Central memory CD8-positive, alpha-beta T cell (primary cell): Measurements from ENCODE around the gene ICOSLG.

Experiments
- ATAC-seq: fragments of 150-1000 bp; cut with Tn5 transposase; replicated peaks from 2 replicates; pipeline ENCODE4 v1.10.0; 2022; ENCODE audit warnings: mild to moderate bottlenecking, moderate FRiP score, moderate number of reproducible peaks; ENCODE audit not compliant: poor library complexity, severe bottlenecking; ENCODE audit errors: extremely low read depth
- DNase-seq, 2 donors: peaks; one replicate each; pipeline ENCODE4 v3.0.0; 2021; ENCODE audit warnings: low spot score in 2 of 2
- H3K27ac Mint-ChIP-seq: one replicate; pipeline ENCODE4 v1.8.0; 2022; ENCODE audit warnings: low read depth, mild to moderate bottlenecking, moderate library complexity, mixed read lengths
- H3K27me3 Mint-ChIP-seq: one replicate; pipeline ENCODE4 v1.8.0; 2022; ENCODE audit warnings: mixed read lengths
- H3K36me3 Mint-ChIP-seq: one replicate; pipeline ENCODE4 v1.8.0; 2022; ENCODE audit warnings: mild to moderate bottlenecking, moderate library complexity, mixed read lengths; ENCODE audit not compliant: insufficient read depth
- H3K4me1 Mint-ChIP-seq: one replicate; pipeline ENCODE4 v1.8.0; 2022; ENCODE audit warnings: mixed read lengths
- H3K4me3 Mint-ChIP-seq: one replicate; pipeline ENCODE4 v1.8.0; 2022; ENCODE audit warnings: mild to moderate bottlenecking, moderate library complexity, mixed read lengths
- H3K9me3 Mint-ChIP-seq: one replicate; pipeline ENCODE4 v1.8.0; 2022; ENCODE audit warnings: mixed read lengths

Gene ICOSLG

GRCh38 chr21:44279354-44280260 lies 38.9 kb upstream of the ICOSLG start:
- Mint-ChIP-seq H3K4me1 (no peaks in the 10 kb centered on the region), H3K27ac (no peak overlapping the region), H3K36me3 (no peaks in the 10 kb centered on the region), H3K4me3 (no peak overlapping the region), H3K9me3 (no peaks in the 10 kb centered on the region), H3K27me3 (no peaks in the 10 kb centered on the region)
- no peak for ATAC-seq
- no peak for DNase-seq

- H3K4me1 Mint-ChIP-seq: no peaks in the 10 kb centered on the region
- no peaks in the 10 kb centered on the region for H3K36me3 Mint-ChIP-seq
- H3K4me3 Mint-ChIP-seq: no peak overlapping the region
- DNase-seq (no peak), ATAC-seq (no peak)
- no peaks in the 10 kb centered on the region for H3K9me3 Mint-ChIP-seq
- no peaks in the 10 kb centered on the region for H3K27me3 Mint-ChIP-seq
- H3K27ac Mint-ChIP-seq: no peak overlapping the region
These were observed 34.3 kb upstream of the ICOSLG start for GRCh38 chr21:44275041-44275440.

GRCh38 chr21:44273046-44273445 lies 32.3 kb upstream of the ICOSLG start:
- H3K9me3 Mint-ChIP-seq: no peaks in the 10 kb centered on the region
- no peak for ATAC-seq

GRCh38 chr21:44272284-44272858 lies 31.6 kb upstream of the ICOSLG start:
- Mint-ChIP-seq H3K27me3 (no peaks in the 10 kb centered on the region), H3K36me3 (no peaks in the 10 kb centered on the region), H3K27ac (no peak overlapping the region), H3K9me3 (no peaks in the 10 kb centered on the region), H3K4me3 (no peak overlapping the region), H3K4me1 (no peaks in the 10 kb centered on the region)
- ATAC-seq (no peak), DNase-seq (no peak)

More at GRCh38 chr21:44273046-44273445, 32.3 kb upstream of the ICOSLG start:
- no peak for DNase-seq
- no peak overlapping the region for H3K27ac Mint-ChIP-seq
- no peaks in the 10 kb centered on the region for H3K36me3 Mint-ChIP-seq
- no peaks in the 10 kb centered on the region for H3K27me3 Mint-ChIP-seq
- H3K4me3 Mint-ChIP-seq: no peak overlapping the region
- no peaks in the 10 kb centered on the region for H3K4me1 Mint-ChIP-seq

- no peak overlapping the region for H3K27ac Mint-ChIP-seq
- ATAC-seq (no peak), DNase-seq (no peak)
- no peaks in the 10 kb centered on the region for H3K4me1 Mint-ChIP-seq
- H3K9me3 Mint-ChIP-seq: no peaks in the 10 kb centered on the region
- H3K36me3 Mint-ChIP-seq: no peaks in the 10 kb centered on the region
- H3K4me3 Mint-ChIP-seq: no peak overlapping the region
- H3K27me3 Mint-ChIP-seq: no peaks in the 10 kb centered on the region
These were observed 31.0 kb upstream of the ICOSLG start for GRCh38 chr21:44271558-44272283.

GRCh38 chr21:44269090-44269489 lies 28.3 kb upstream of the ICOSLG start:
- H3K9me3 Mint-ChIP-seq: no peaks in the 10 kb centered on the region

GRCh38 chr21:44267655-44268142 lies 27.0 kb upstream of the ICOSLG start:
- Mint-ChIP-seq H3K27ac (no peak overlapping the region), H3K9me3 (no peaks in the 10 kb centered on the region), H3K27me3 (no peaks in the 10 kb centered on the region), H3K4me1 (no peaks in the 10 kb centered on the region), H3K4me3 (no peak overlapping the region), H3K36me3 (no peaks in the 10 kb centered on the region)
- DNase-seq (no peak), ATAC-seq (no peak)

More at GRCh38 chr21:44269090-44269489, 28.3 kb upstream of the ICOSLG start:
- H3K36me3 Mint-ChIP-seq: no peaks in the 10 kb centered on the region
- no peaks in the 10 kb centered on the region for H3K4me1 Mint-ChIP-seq
- DNase-seq (no peak), ATAC-seq (no peak)
- H3K4me3 Mint-ChIP-seq: no peak overlapping the region
- H3K27me3 Mint-ChIP-seq: no peaks in the 10 kb centered on the region
- no peak overlapping the region for H3K27ac Mint-ChIP-seq

- Mint-ChIP-seq H3K27me3 (no peaks in the 10 kb centered on the region), H3K27ac (no peak overlapping the region), H3K36me3 (no peaks in the 10 kb centered on the region), H3K4me3 (no peak overlapping the region), H3K4me1 (no peaks in the 10 kb centered on the region), H3K9me3 (no peaks in the 10 kb centered on the region)
- DNase-seq (no peak), ATAC-seq (no peak)
These were observed 25.1 kb upstream of the ICOSLG start for GRCh38 chr21:44265734-44266270.

- Mint-ChIP-seq H3K27ac (no peak overlapping the region), H3K4me1 (no peaks in the 10 kb centered on the region), H3K27me3 (peaks cover 8% of the 10 kb centered on the region), H3K36me3 (peaks cover 2% of the 10 kb centered on the region), H3K9me3 (no peaks in the 10 kb centered on the region), H3K4me3 (no peak overlapping the region)
- DNase-seq (no peak), ATAC-seq (no peak)
These were observed 23.0 kb upstream of the ICOSLG start for GRCh38 chr21:44263768-44264167.

GRCh38 chr21:44263221-44263760 lies 22.5 kb upstream of the ICOSLG start:
- H3K27ac Mint-ChIP-seq: no peak overlapping the region

GRCh38 chr21:44262338-44263056 lies 21.8 kb upstream of the ICOSLG start:
- Mint-ChIP-seq H3K27me3 (peaks cover 12% of the 10 kb centered on the region), H3K4me1 (no peaks in the 10 kb centered on the region), H3K36me3 (peaks cover 2% of the 10 kb centered on the region), H3K27ac (no peak overlapping the region), H3K4me3 (no peak overlapping the region), H3K9me3 (no peaks in the 10 kb centered on the region)
- ATAC-seq: no peak
- DNase-seq: no peak

More at GRCh38 chr21:44263221-44263760, 22.5 kb upstream of the ICOSLG start:
- no peak overlapping the region for H3K4me3 Mint-ChIP-seq
- no peaks in the 10 kb centered on the region for H3K9me3 Mint-ChIP-seq
- peaks cover 2% of the 10 kb centered on the region for H3K36me3 Mint-ChIP-seq
- H3K27me3 Mint-ChIP-seq: peaks cover 12% of the 10 kb centered on the region
- no peaks in the 10 kb centered on the region for H3K4me1 Mint-ChIP-seq
- ATAC-seq: no peak
- DNase-seq: no peak
